GM10266 (cell line): Measurements from ENCODE around the gene CAPN1.
"Not testable (repeated sequence)": the region's sequence is repeated elsewhere in the genome, so short reads cannot be mapped to it uniquely, and the experiment has no call there.

Experiments used
- DNase-seq: peaks from one replicate; pipeline ENCODE4 v3.0.0; 2012; ENCODE audit errors: extremely low spot score
- CTCF ChIP-seq: IDR thresholded peaks from 2 replicates; pipeline ENCODE4 v1.5.1; 2012; ENCODE audit warnings: mild to moderate bottlenecking, low read depth; ENCODE audit not compliant: control insufficient read depth, insufficient read depth; ENCODE audit errors: missing control alignments

The CAPN1 gene

GRCh38 chr11:65135633-65136145 lies 46.0 kb upstream of the CAPN1 start:
- no peak for DNase-seq

GRCh38 chr11:65136515-65137096 lies 45.1 kb upstream of the CAPN1 start:
- no peak for TF ChIP-seq CTCF
- no peak for DNase-seq

More at GRCh38 chr11:65135633-65136145, 46.0 kb upstream of the CAPN1 start:
- TF ChIP-seq CTCF, result no peak

GRCh38 chr11:65141896-65142494 lies 39.7 kb upstream of the CAPN1 start:
- no peak for TF ChIP-seq CTCF
- DNase-seq, result no peak

GRCh38 chr11:65147352-65148075 lies 34.2 kb upstream of the CAPN1 start:
- no peak for DNase-seq
- TF ChIP-seq CTCF, result no peak

- no peak for DNase-seq
- no peak for TF ChIP-seq CTCF
These were observed 33.1 kb upstream of the CAPN1 start for GRCh38 chr11:65148657-65149056.

- not testable (repeated sequence) for DNase-seq
These were observed 31.6 kb upstream of the CAPN1 start for GRCh38 chr11:65150131-65150508.

GRCh38 chr11:65150509-65151299 lies 31.0 kb upstream of the CAPN1 start:
- TF ChIP-seq CTCF, result no peak
- DNase-seq, result no peak
